ENCODE results near the gene HINT3. TPM values are rescaled to one million over a fixed set of nuclear protein-coding genes. Genes with fewer than 3 reads are reported as not detected.

Gene HINT3
- polyA plus RNA-seq, 1 donor (not counting 4 experiments of a cell fraction or from before 2014, with no cell fraction given) = 3.9 TPM

- dilution Hi-C loops (cut with MboI; ENCODE audit: extremely low pct_ligation_motif_present, low sequenced_read_pairs) = no loop called here
These were observed 38.3 kb upstream of the HINT3 start for GRCh38 chr6:125918230-125918629.

DNA sequence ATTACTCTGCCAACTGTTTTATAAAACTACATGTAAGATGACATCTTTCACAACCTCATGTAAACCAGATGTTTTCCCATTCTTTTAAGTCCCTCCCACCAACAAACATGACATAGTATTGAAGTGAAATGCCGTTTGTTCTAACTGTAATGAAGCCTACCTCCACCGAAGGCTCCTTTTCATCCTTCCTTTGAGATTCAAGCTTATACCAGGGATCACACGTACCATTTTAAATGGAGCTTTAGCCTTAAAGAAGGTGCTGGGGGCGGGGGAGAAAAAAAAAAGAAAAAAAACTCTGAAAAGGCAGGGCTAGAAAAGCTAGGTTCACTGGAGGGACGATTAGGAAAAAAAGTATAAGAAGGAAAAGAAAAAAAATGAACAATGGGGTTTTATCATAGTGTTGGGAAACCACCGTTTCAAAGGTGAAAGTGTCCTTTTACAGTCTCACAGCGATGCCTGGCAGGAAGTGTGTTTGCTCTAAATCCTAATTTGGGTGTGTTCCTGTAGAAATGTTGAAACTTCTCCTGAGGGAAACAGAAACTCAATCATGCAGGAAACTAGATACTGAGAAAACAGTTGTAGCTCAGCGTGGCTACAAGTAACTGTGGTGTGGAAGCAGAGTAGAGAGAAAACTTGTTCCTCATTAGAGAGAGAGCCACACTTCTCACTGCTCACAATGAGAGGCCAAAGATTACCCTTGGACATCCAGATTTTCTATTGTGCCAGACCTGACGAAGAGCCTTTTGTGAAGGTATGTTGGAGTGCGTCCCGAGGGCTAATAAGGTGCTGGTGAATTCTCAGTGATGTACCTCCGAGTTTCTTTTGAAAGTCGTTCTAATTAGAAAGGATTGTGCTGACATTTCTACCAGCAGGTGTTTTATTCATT is 37.6 kb upstream of the HINT3 start:
- dilution Hi-C loops (cut with MboI; ENCODE audit: extremely low pct_ligation_motif_present, low sequenced_read_pairs) = no loop called here
- H3K79me2 ChIP-seq (ENCODE audit: control insufficient read depth, insufficient read depth, low read length) = no peaks in the 10 kb centered on the region
- H3K9me1 ChIP-seq (ENCODE audit: control insufficient read depth, extremely low read depth, insufficient read depth, low read length) = no peaks in the 10 kb centered on the region
- peaks cover 3 to 13% of the 10 kb centered on the region in 2 experiments for H3K36me3 ChIP-seq (ENCODE audit: control insufficient read depth in 2 of 2, extremely low read depth in 1 of 2, insufficient read depth in 2 of 2, low read length in 2 of 2)
- H3K4me2 ChIP-seq (ENCODE audit: control insufficient read depth, extremely low read depth, insufficient read depth, low read depth, low read length) = peak overlapping the region; percentile 89
- no peaks in the 10 kb centered on the region for H3K9me3 ChIP-seq (ENCODE audit: control insufficient read depth, low read depth, low read length)
- peak overlapping the region; percentile 89 for H3K27ac ChIP-seq (ENCODE audit: control insufficient read depth, insufficient read depth, low read length)
- H2AFZ ChIP-seq (ENCODE audit: control insufficient read depth, low read length) = peak overlapping the region; percentile 76
- peaks cover 24% of the 10 kb centered on the region for H3K4me1 ChIP-seq (ENCODE audit: control insufficient read depth, extremely low read depth, insufficient read depth, low read length)
- DNase-seq (ENCODE audit: low read depth, low spot score) (no peak), FAIRE-seq (peak; percentile 86)
- peak overlapping the region; percentile 84 for H3K9ac ChIP-seq (ENCODE audit: control insufficient read depth, extremely low read depth, insufficient read depth, low read length)
- H3K27me3 ChIP-seq (ENCODE audit: control insufficient read depth, extremely low read depth, insufficient read depth, low read length) = no peaks in the 10 kb centered on the region
- no peaks in the 10 kb centered on the region for H4K20me1 ChIP-seq (ENCODE audit: control insufficient read depth, extremely low read depth, insufficient read depth, low read length)
- TF ChIP-seq CTCF (optimal IDR thresholded peaks at IDR 0.05 in 1 of 3, IDR thresholded peaks at IDR 0.05 in 1 of 3, conservative IDR thresholded peaks at IDR 0.05 in 1 of 3; ENCODE audit: extremely low read depth in 1 of 3, insufficient read depth in 2 of 3, low read length in 3 of 3) = no peak
- no peak for TF ChIP-seq EZH2 (IDR thresholded peaks at IDR 0.05; ENCODE audit: low read length)
- H3K4me3 ChIP-seq (ENCODE audit: control insufficient read depth in 2 of 3, extremely low read depth in 1 of 3, insufficient read depth in 2 of 3, low read depth in 1 of 3, low read length in 3 of 3) = peak overlapping the region; percentile 29 to 72 (median 66)

More at GRCh38 chr6:125918230-125918629, 38.3 kb upstream of the HINT3 start:
- H3K9me3 ChIP-seq (ENCODE audit: control insufficient read depth, low read depth, low read length) = no peaks in the 10 kb centered on the region
- H3K4me2 ChIP-seq (ENCODE audit: control insufficient read depth, extremely low read depth, insufficient read depth, low read depth, low read length) = peak overlapping the region; percentile 89
- no peaks in the 10 kb centered on the region for H3K79me2 ChIP-seq (ENCODE audit: control insufficient read depth, insufficient read depth, low read length)
- TF ChIP-seq CTCF (optimal IDR thresholded peaks at IDR 0.05 in 1 of 3, IDR thresholded peaks at IDR 0.05 in 1 of 3, conservative IDR thresholded peaks at IDR 0.05 in 1 of 3; ENCODE audit: extremely low read depth in 1 of 3, insufficient read depth in 2 of 3, low read length in 3 of 3) = no peak
- no peak for TF ChIP-seq EZH2 (IDR thresholded peaks at IDR 0.05; ENCODE audit: low read length)
- H3K27ac ChIP-seq (ENCODE audit: control insufficient read depth, insufficient read depth, low read length) = peak overlapping the region; percentile 89
- peaks cover 3 to 9% of the 10 kb centered on the region in 2 experiments for H3K36me3 ChIP-seq (ENCODE audit: control insufficient read depth in 2 of 2, extremely low read depth in 1 of 2, insufficient read depth in 2 of 2, low read length in 2 of 2)
- H3K9ac ChIP-seq (ENCODE audit: control insufficient read depth, extremely low read depth, insufficient read depth, low read length) = peak overlapping the region; percentile 84
- H3K4me1 ChIP-seq (ENCODE audit: control insufficient read depth, extremely low read depth, insufficient read depth, low read length) = peaks cover 23% of the 10 kb centered on the region
- no peaks in the 10 kb centered on the region for H3K27me3 ChIP-seq (ENCODE audit: control insufficient read depth, extremely low read depth, insufficient read depth, low read length)
- no peaks in the 10 kb centered on the region for H3K9me1 ChIP-seq (ENCODE audit: control insufficient read depth, extremely low read depth, insufficient read depth, low read length)
- H2AFZ ChIP-seq (ENCODE audit: control insufficient read depth, low read length) = peak overlapping the region; percentile 76
- FAIRE-seq (no peak), DNase-seq (ENCODE audit: low read depth, low spot score) (no peak)
- no peaks in the 10 kb centered on the region for H4K20me1 ChIP-seq (ENCODE audit: control insufficient read depth, extremely low read depth, insufficient read depth, low read length)
- no peak overlapping the region for H3K4me3 ChIP-seq (ENCODE audit: control insufficient read depth in 2 of 3, extremely low read depth in 1 of 3, insufficient read depth in 2 of 3, low read depth in 1 of 3, low read length in 3 of 3)

Data from keratinocyte (primary cell).